Ishikawa (cell line): Measurements from ENCODE around the gene NUP93.

ENCODE experiments used
- CEBPB ChIP-seq: IDR thresholded peaks from 2 replicates; pipeline ENCODE4 v1.6.1; 2012
- CREB1 ChIP-seq: IDR thresholded peaks from 2 replicates; pipeline ENCODE4 v1.6.1; 2012; ENCODE audit warnings: low read depth
- EGR1 ChIP-seq: IDR thresholded peaks from 2 replicates; pipeline ENCODE4 v1.6.1; 2012
- EP300 ChIP-seq: IDR thresholded peaks from 2 replicates; pipeline ENCODE4 v1.6.1; 2012; ENCODE audit warnings: borderline replicate concordance
- FOXM1 ChIP-seq: IDR thresholded peaks from 2 replicates; pipeline ENCODE4 v1.6.1; 2012; ENCODE audit warnings: low read depth, borderline replicate concordance
- MAX ChIP-seq: IDR thresholded peaks from 2 replicates; pipeline ENCODE4 v1.6.1; 2012
- NFIC ChIP-seq: IDR thresholded peaks from 2 replicates; pipeline ENCODE4 v1.6.1; 2012
- RAD21 ChIP-seq: IDR thresholded peaks from 2 replicates; pipeline ENCODE4 v1.6.1; 2012; ENCODE audit warnings: low read depth
- REST ChIP-seq: IDR thresholded peaks from 2 replicates; pipeline ENCODE4 v1.6.1; 2012; ENCODE audit warnings: low read depth, mild to moderate bottlenecking
- TAF1 ChIP-seq: IDR thresholded peaks from 2 replicates; pipeline ENCODE4 v1.6.1; 2012; ENCODE audit warnings: low read depth, mild to moderate bottlenecking
- TCF12 ChIP-seq: IDR thresholded peaks from 2 replicates; pipeline ENCODE4 v1.6.1; 2012; ENCODE audit warnings: low read depth
- TEAD4 ChIP-seq: IDR thresholded peaks from 2 replicates; pipeline ENCODE4 v1.6.1; 2012
- USF1 ChIP-seq: IDR thresholded peaks from 2 replicates; pipeline ENCODE4 v1.6.1; 2012
- YY1 ChIP-seq: IDR thresholded peaks from 2 replicates; pipeline ENCODE4 v1.6.1; 2012; ENCODE audit warnings: low read depth
- ZBTB7A ChIP-seq: IDR thresholded peaks from 2 replicates; pipeline ENCODE4 v1.6.1; 2012; ENCODE audit warnings: low read depth

Gene NUP93

GRCh38 chr16:56885446-56886162, 155.7 kb downstream of the NUP93 start:
- TF ChIP-seq FOXM1: no peak

GRCh38 chr16:56886296-56886695, 156.4 kb downstream of the NUP93 start:
- TF ChIP-seq ZBTB7A (no peak), EGR1 (no peak), TEAD4 (no peak), EP300 (no peak), FOXM1 (no peak)

- no peak for TF ChIP-seq NFIC
- TF ChIP-seq TEAD4: no peak
- TF ChIP-seq RAD21: no peak
- TF ChIP-seq TCF12: no peak
- TF ChIP-seq MAX: no peak
- no peak for TF ChIP-seq REST
- no peak for TF ChIP-seq FOXM1
- no peak for TF ChIP-seq EP300
Observed at GRCh38 chr16:56886826-56887225, 156.9 kb downstream of the NUP93 start.

- TF ChIP-seq NFIC (no peak), YY1 (no peak), EGR1 (no peak), MAX (no peak), FOXM1 (no peak), TEAD4 (no peak), CEBPB (no peak)
Observed at GRCh38 chr16:56888806-56889205, 158.9 kb downstream of the NUP93 start.

GRCh38 chr16:56889206-56889605, 159.3 kb downstream of the NUP93 start:
- TF ChIP-seq NFIC: no peak
- no peak for TF ChIP-seq TAF1
- no peak for TF ChIP-seq CREB1
- no peak for TF ChIP-seq EGR1
- no peak for TF ChIP-seq YY1
- TF ChIP-seq ZBTB7A: no peak
- no peak for TF ChIP-seq EP300
- TF ChIP-seq REST: no peak
- TF ChIP-seq TCF12: no peak
- no peak for TF ChIP-seq MAX
- TF ChIP-seq RAD21: no peak
- no peak for TF ChIP-seq CEBPB
- no peak for TF ChIP-seq TEAD4
- TF ChIP-seq USF1: no peak
- TF ChIP-seq FOXM1: no peak

- no peak for TF ChIP-seq YY1
- TF ChIP-seq RAD21: no peak
- TF ChIP-seq REST: no peak
- TF ChIP-seq MAX: no peak
- no peak for TF ChIP-seq TEAD4
- TF ChIP-seq USF1: no peak
- no peak for TF ChIP-seq CEBPB
- TF ChIP-seq EGR1: no peak
- TF ChIP-seq ZBTB7A: no peak
- TF ChIP-seq CREB1: no peak
- no peak for TF ChIP-seq FOXM1
- TF ChIP-seq TAF1: no peak
- TF ChIP-seq EP300: no peak
- no peak for TF ChIP-seq TCF12
- no peak for TF ChIP-seq NFIC
Observed at GRCh38 chr16:56891685-56892084, 161.8 kb downstream of the NUP93 start.
